ENCODE data around the gene KATNBL1. TPM values are rescaled to one million over a fixed set of nuclear protein-coding genes. Genes with fewer than 3 reads are reported as not detected.

KATNBL1 gene
- total and polyA plus RNA-seq, 12 donors = 10.3 to 63.9 (median 23.9) TPM

- intact Hi-C loops (cut with DNase I) = no loop called here
- TF ChIP-seq, protein P1, sequence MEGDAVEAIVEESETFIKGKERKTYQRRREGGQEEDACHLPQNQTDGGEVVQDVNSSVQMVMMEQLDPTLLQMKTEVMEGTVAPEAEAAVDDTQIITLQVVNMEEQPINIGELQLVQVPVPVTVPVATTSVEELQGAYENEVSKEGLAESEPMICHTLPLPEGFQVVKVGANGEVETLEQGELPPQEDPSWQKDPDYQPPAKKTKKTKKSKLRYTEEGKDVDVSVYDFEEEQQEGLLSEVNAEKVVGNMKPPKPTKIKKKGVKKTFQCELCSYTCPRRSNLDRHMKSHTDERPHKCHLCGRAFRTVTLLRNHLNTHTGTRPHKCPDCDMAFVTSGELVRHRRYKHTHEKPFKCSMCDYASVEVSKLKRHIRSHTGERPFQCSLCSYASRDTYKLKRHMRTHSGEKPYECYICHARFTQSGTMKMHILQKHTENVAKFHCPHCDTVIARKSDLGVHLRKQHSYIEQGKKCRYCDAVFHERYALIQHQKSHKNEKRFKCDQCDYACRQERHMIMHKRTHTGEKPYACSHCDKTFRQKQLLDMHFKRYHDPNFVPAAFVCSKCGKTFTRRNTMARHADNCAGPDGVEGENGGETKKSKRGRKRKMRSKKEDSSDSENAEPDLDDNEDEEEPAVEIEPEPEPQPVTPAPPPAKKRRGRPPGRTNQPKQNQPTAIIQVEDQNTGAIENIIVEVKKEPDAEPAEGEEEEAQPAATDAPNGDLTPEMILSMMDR (IDR thresholded peaks at IDR 0.05) = no peak
- no peak for TF ChIP-seq POLR2A (IDR thresholded peaks at IDR 0.05)
- H3K27ac ChIP-seq = no peak overlapping the region
- H3K4me1 ChIP-seq (replicated peaks in 1 of 2) = no peaks in the 10 kb centered on the region
- peaks cover 0 to 37% of the 10 kb centered on the region in 2 donors for H3K36me3 ChIP-seq (replicated peaks in 1 of 2)
- no peaks in the 10 kb centered on the region for H3K27me3 ChIP-seq
- no peaks in the 10 kb centered on the region for H3K9me3 ChIP-seq (replicated peaks in 1 of 3)
- no peak for DNase-seq
- H3K4me3 ChIP-seq = no peak overlapping the region
These were observed 42.6 kb upstream of the KATNBL1 start for GRCh38 chr15:34252545-34252944.

- WGBS, 4 donors = 89 to 100% (median 98%) methylated on average over 1 of the region's 1 CpG
- intact Hi-C loops (cut with DNase I) = loop anchor here in 1 of 2 donors (10.0 kb wide), 1 partner anchor 117 kb away; the partner anchor contains the start of gene LPCAT4
- no peak for DNase-seq
- TF ChIP-seq, protein P1 (IDR thresholded peaks at IDR 0.05) = no peak
- no peak for TF ChIP-seq POLR2A (IDR thresholded peaks at IDR 0.05)
- H3K4me1 ChIP-seq (replicated peaks in 1 of 2) = no peaks in the 10 kb centered on the region
- H3K9me3 ChIP-seq (replicated peaks in 1 of 3) = no peaks in the 10 kb centered on the region
- H3K4me3 ChIP-seq = no peak overlapping the region
- H3K27ac ChIP-seq = no peak overlapping the region
- peaks cover 0 to 28% of the 10 kb centered on the region in 2 donors for H3K36me3 ChIP-seq (replicated peaks in 1 of 2)
- no peaks in the 10 kb centered on the region for H3K27me3 ChIP-seq
These were observed 38.3 kb upstream of the KATNBL1 start for GRCh38 chr15:34248190-34248589.

DNA sequence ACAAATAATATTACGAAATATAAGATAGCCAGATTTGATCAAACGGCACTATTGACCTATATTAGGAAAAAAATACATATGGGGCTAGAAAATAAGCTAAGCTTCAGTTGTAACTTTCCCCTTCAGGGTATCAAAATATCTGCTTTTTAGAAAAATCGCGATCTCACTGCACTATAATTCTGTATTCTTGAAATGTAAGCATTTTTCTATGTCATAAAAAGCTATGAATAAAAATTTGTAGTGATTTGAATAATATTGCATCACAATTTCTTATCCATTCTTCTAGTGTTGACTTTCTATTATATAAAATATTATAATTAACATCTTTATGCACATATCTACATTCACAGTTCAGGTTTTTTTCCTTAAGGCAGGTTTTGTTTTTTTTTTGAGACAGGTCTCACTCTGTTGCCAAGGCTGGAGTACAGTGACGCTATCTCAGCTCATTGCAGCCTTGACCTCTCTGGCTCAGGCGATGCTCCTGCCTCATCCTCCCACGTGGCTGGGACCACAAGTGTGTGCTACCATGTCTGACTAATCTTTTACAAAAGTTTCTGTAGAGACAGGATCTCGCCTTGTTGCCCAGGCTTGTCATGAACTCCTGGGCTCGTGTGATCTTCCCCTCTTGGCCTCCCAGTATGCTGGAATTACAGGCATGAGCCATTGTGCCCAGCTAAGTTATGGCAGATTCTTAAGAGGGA is 36.5 kb upstream of the KATNBL1 start:
- 63 to 73% (median 64%) methylated on average over 7 to 9 of the region's 9 CpGs for WGBS, 4 donors
- no peak for TF ChIP-seq POLR2A (IDR thresholded peaks at IDR 0.05)
- TF ChIP-seq, protein P1 (IDR thresholded peaks at IDR 0.05) = no peak
- Histone ChIP-seq H3K4me1 (replicated peaks in 1 of 2) (no peaks in the 10 kb centered on the region), H3K4me3 (no peak overlapping the region), H3K27me3 (no peaks in the 10 kb centered on the region), H3K9me3 (replicated peaks in 1 of 3) (no peaks in the 10 kb centered on the region), H3K36me3 (replicated peaks in 1 of 2) (peaks cover 0 to 22% of the 10 kb centered on the region in 2 donors), H3K27ac (no peak overlapping the region)
- peak in 3 of 7 donors; percentile 21 to 45 (median 41) for DNase-seq
- intact Hi-C loops (cut with DNase I) = loop anchor here in 1 of 2 donors (10.0 kb wide), 1 partner anchor 118 kb away; the partner anchor contains the start of gene LPCAT4

GRCh38 chr15:34243226-34243625 is 33.3 kb upstream of the KATNBL1 start:
- Histone ChIP-seq H3K4me1 (replicated peaks in 1 of 2) (no peaks in the 10 kb centered on the region), H3K27me3 (no peaks in the 10 kb centered on the region), H3K9me3 (replicated peaks in 1 of 3) (no peaks in the 10 kb centered on the region), H3K27ac (no peak overlapping the region), H3K4me3 (no peak overlapping the region), H3K36me3 (replicated peaks in 1 of 2) (peaks cover 0 to 7% of the 10 kb centered on the region in 2 donors)
- TF ChIP-seq, protein P1 (IDR thresholded peaks at IDR 0.05) = no peak
- TF ChIP-seq POLR2A (IDR thresholded peaks at IDR 0.05) = no peak
- WGBS, 4 donors = 70 to 78% (median 74%) methylated on average over 3 of the region's 3 CpGs
- no peak for DNase-seq
- intact Hi-C loops (cut with DNase I) = loop anchor here in 1 of 2 donors (10.0 kb wide), 1 partner anchor 122 kb away; the partner anchor contains the start of gene LPCAT4
